Subcutaneous adipose tissue (tissue), 4 donors: ENCODE results near the gene AUTS2. TPM values are rescaled to one million over a fixed set of nuclear protein-coding genes. Genes with fewer than 3 reads are reported as not detected.

Experiments
- total RNA-seq, 4 donors: library from RNA; depleted of rRNA; stranded (reverse); fragments of >200 nt; gene quantifications; one replicate each; pipeline ENCODE4 v1.1.0, GENCODE V29; 2016
- TF ChIP-seq, protein P1 (sequence below): fragments of 450-650 bp; IDR thresholded peaks from one replicate; pipeline ENCODE4 v1.5.1; 2016; ENCODE audit warnings: low read depth, mild to moderate bottlenecking, control low read depth, antibody characterized with exemption, moderate library complexity

Gene AUTS2
- total RNA-seq, 4 donors from 2014 or later = 22.4 to 46.9 (median 27.4) TPM

DNA sequence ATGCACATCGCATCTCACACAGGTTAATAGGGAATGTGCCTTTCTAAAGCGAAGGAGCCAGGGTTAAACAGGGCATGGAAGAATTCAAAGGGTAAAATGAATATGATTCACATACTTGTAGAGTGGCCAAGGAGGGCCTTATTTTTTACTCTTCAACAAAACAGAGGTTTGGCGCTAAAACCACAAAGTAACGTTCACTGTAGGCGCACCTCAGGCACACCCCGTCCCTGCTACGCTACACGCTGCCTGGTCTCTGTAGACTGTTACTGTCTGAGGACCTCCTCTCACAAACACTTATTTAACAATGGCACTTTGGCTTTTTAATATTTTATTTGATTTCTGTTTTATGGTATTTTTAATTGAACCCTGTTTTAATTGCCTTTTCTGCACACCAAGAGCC, 1071.6 kb downstream of the AUTS2 start:
- TF ChIP-seq, protein P1, sequence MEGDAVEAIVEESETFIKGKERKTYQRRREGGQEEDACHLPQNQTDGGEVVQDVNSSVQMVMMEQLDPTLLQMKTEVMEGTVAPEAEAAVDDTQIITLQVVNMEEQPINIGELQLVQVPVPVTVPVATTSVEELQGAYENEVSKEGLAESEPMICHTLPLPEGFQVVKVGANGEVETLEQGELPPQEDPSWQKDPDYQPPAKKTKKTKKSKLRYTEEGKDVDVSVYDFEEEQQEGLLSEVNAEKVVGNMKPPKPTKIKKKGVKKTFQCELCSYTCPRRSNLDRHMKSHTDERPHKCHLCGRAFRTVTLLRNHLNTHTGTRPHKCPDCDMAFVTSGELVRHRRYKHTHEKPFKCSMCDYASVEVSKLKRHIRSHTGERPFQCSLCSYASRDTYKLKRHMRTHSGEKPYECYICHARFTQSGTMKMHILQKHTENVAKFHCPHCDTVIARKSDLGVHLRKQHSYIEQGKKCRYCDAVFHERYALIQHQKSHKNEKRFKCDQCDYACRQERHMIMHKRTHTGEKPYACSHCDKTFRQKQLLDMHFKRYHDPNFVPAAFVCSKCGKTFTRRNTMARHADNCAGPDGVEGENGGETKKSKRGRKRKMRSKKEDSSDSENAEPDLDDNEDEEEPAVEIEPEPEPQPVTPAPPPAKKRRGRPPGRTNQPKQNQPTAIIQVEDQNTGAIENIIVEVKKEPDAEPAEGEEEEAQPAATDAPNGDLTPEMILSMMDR = no peak

DNA sequence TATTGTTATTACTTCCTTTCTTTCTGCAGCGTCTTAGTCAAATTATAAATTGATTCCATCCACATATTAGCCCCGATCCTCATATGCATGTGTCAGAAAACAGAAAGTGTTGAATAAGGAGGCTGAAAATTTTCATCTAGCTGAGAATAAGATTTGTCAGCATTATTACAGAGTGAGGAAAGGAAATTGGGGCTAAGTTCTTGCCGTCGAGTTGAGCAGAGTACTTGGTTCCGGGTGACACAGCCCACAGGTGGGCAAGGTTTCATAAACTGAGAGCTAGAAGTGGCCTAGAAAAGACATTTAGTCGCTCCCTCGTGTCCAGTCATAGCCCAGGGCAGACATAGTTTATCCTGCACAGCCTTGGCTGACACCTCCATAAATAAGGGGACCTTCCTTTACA, 1072.0 kb downstream of the AUTS2 start:
- TF ChIP-seq, protein P1 = no peak

DNA sequence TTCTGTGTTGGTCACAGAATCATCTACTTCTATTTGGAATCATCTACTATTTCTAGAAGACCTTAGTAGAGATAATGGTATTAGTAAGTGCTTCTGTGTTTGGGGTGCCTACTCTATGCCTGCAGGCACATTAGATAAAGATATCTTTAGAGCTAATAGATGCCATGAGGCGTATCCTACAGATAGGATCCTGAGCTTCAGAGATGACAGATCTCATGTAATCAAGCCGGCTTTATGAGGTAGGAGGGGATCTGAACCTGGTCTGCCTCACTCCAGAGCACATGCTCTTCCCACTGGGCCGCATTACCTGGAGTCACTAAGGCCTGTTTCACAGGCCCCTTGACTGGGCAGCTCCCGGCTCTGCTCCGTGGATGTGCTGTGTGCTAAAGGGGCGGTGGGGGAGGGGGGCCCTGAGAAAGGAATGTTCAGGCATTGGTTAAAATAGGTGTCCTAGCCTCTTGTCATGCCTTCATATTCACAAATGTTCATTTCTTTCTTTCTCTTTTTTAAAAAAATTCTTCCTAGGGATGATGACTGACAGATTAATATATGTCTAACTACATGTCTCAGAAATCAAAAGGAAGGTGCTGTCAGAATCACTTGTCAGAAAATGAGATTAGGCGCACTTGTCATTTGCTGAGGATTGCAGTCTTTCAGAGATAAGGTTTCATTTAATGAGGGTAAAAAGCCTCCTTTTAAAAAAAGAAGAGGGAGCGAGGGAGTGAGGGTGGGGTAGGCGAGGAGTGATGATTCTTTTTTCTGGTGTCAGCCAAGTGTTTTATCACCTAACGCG, 1075.7 kb downstream of the AUTS2 start:
- TF ChIP-seq, protein P1 = no peak

DNA sequence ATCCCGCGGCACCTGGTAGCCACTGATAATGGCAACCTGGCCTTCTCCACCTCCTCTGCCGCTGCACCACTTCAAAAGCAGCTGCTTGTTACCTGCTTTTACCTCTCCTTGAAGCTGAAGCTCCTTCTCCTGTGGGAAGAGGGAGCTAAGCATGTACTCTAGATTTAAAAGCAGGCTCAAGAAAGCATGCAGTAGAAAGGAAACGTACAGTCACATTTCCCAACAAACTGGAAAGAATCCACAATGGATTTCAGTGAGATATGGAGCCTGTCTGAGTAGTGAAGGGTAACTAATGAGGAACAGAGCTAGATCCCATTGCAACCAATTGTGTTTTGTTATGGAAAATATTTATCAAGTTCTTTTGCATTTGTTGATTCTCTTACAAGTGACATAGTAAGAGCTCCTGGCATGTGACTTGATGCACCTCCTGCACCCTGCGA, 1076.3 kb downstream of the AUTS2 start:
- TF ChIP-seq, protein P1 = no peak

DNA sequence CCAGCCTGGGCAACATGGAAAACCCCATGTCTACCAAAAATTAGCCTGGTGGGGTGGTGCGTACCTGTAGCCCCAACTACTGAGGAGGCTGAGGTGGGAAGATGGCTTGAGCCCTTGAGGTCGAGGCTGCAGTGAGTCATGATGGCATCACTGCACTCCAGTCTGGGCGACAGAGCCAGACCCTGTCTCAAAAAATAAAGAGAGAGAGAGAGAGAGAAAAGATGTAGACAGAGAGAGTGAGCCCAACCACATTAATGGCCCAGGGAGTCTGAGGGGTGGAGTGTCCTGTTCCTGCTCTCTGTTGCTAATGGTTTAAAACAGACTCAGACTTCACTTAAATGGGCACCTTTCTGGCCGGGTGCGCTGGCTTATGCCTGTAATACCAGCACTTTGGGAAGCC, 1078.0 kb downstream of the AUTS2 start:
- TF ChIP-seq, protein P1 = no peak

DNA sequence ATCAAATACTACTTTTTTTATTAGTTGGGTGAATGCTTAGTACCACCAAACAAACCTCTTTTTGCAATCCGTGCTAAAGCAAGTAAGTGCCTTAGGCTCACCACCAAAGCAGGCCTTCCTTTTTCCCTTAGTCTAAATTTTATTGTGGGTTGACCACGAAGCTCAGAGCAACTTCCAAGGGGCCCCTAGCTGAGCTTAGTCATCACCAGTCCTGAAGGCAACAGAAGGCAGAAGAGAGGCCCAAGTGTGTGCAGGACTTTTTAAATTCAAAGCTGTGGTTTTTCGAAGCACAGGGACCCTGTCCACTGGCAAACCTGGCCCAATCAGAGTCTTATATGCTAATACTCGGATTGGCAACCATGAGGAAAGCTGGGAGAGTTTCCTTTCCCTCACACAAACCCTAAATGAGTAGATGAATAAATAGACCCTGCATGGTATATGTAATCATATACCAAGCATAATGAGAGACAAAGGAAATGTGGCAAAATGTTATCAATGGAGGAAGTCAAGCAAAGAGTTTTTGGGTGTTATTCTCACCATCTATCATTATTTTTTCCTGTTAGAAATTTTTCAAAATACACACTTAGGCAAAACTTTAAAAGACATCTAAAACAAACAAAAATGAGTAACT, 1080.5 kb downstream of the AUTS2 start:
- TF ChIP-seq, protein P1 = no peak

DNA sequence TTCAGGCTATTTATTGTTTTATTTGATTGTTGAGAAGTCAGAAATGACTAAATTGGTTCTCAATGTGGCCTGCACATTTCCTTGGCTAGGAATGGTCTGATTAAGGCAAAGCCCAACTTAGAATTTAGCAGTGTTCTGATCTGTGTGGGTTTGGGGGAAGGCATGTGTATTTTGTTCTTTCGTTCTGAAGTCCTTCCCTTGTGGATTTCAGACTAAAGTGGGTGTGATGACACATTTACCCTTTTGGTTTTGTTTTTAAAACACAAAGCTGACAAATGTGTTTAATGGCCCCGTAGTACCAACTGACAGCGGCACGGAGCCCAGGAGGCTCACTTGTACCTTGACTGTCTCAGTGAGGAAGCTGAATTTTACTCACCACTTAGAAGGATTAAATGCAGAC, 1081.4 kb downstream of the AUTS2 start:
- TF ChIP-seq, protein P1 = no peak
